MM.1S (cell line): ENCODE measurements around the gene FXYD3.

Source experiments
- DNase-seq: peaks from one replicate; pipeline ENCODE4 v3.0.0-alpha.2; 2015
- H2AFZ ChIP-seq: fragments of 300-600 bp; sonication (generic); 2 replicates; pipeline ENCODE4 v1.6.0; 2016; ENCODE audit warnings: antibody characterized with exemption, low read length
- H3F3A ChIP-seq: fragments of 300-600 bp; sonication (generic); 2 replicates; pipeline ENCODE4 v1.6.1; 2016; ENCODE audit warnings: mild to moderate bottlenecking, antibody characterized with exemption, low read length, moderate library complexity, mixed read lengths; ENCODE audit not compliant: insufficient read depth
- H3K27ac ChIP-seq: fragments of 300-600 bp; sonication (generic); 2 replicates; pipeline ENCODE4 v1.5.1; 2016; ENCODE audit warnings: mild to moderate bottlenecking, low read length
- H3K27me3 ChIP-seq: fragments of 300-600 bp; sonication (generic); replicated peaks from 2 replicates; pipeline ENCODE4 v1.6.0; 2016; ENCODE audit warnings: low read length; ENCODE audit not compliant: insufficient read depth
- H3K36me3 ChIP-seq: fragments of 300-600 bp; sonication (generic); replicated peaks from 2 replicates; pipeline ENCODE4 v1.6.1; 2016; ENCODE audit warnings: mild to moderate bottlenecking, low read length, mixed read lengths; ENCODE audit not compliant: insufficient read depth
- H3K4me1 ChIP-seq: fragments of 300-600 bp; sonication (generic); 2 replicates; pipeline ENCODE4 v1.6.1; 2016; ENCODE audit warnings: low read length, mixed read lengths
- H3K4me2 ChIP-seq: fragments of 300-600 bp; sonication (generic); 2 replicates; pipeline ENCODE4 v1.6.0; 2016; ENCODE audit warnings: low read depth, low read length
- H3K4me3 ChIP-seq: fragments of 300-600 bp; sonication (generic); 2 replicates; pipeline ENCODE4 v1.5.1; 2016; ENCODE audit warnings: low read length, mixed read lengths
- H3K79me2 ChIP-seq: fragments of 300-600 bp; sonication (generic); 2 replicates; pipeline ENCODE4 v1.6.1; 2016; ENCODE audit warnings: mixed run types, low read length, mixed read lengths
- H3K9ac ChIP-seq: fragments of 300-600 bp; sonication (generic); 2 replicates; pipeline ENCODE4 v1.6.1; 2016; ENCODE audit warnings: low read length, mixed read lengths
- H3K9me2 ChIP-seq: fragments of 300-600 bp; sonication (generic); replicated peaks from 2 replicates; pipeline ENCODE4 v1.6.1; 2016; ENCODE audit warnings: mild to moderate bottlenecking, low read length, mixed read lengths; ENCODE audit not compliant: insufficient read depth
- H3K9me3 ChIP-seq: fragments of 300-600 bp; sonication (generic); replicated peaks from 2 replicates; pipeline ENCODE4 v1.6.1; 2016; ENCODE audit warnings: mild to moderate bottlenecking, low read length, mixed read lengths; ENCODE audit not compliant: insufficient read depth
- H4K20me1 ChIP-seq: fragments of 300-600 bp; sonication (generic); 2 replicates; pipeline ENCODE4 v1.6.1; 2016; ENCODE audit warnings: mild to moderate bottlenecking, low read length, moderate library complexity, mixed read lengths; ENCODE audit not compliant: insufficient read depth
- CTCF ChIP-seq: fragments of 300-600 bp; sonication (generic); IDR thresholded peaks from 2 replicates; pipeline ENCODE4 v1.5.1; 2016; ENCODE audit warnings: antibody characterized with exemption, low read length, mixed read lengths
- EZH2 ChIP-seq: fragments of 300-600 bp; sonication (generic); optimal IDR thresholded peaks from 2 replicates; pipeline ENCODE3; 2017; ENCODE audit warnings: low read depth, mild to moderate bottlenecking, antibody characterized with exemption, low read length, mixed read lengths
- EZH2phosphoT487 ChIP-seq: fragments of 300-600 bp; sonication (generic); IDR thresholded peaks from 2 replicates; pipeline ENCODE4 v1.6.1; 2018; ENCODE audit warnings: antibody characterized with exemption, low read length

FXYD3 gene

DNA sequence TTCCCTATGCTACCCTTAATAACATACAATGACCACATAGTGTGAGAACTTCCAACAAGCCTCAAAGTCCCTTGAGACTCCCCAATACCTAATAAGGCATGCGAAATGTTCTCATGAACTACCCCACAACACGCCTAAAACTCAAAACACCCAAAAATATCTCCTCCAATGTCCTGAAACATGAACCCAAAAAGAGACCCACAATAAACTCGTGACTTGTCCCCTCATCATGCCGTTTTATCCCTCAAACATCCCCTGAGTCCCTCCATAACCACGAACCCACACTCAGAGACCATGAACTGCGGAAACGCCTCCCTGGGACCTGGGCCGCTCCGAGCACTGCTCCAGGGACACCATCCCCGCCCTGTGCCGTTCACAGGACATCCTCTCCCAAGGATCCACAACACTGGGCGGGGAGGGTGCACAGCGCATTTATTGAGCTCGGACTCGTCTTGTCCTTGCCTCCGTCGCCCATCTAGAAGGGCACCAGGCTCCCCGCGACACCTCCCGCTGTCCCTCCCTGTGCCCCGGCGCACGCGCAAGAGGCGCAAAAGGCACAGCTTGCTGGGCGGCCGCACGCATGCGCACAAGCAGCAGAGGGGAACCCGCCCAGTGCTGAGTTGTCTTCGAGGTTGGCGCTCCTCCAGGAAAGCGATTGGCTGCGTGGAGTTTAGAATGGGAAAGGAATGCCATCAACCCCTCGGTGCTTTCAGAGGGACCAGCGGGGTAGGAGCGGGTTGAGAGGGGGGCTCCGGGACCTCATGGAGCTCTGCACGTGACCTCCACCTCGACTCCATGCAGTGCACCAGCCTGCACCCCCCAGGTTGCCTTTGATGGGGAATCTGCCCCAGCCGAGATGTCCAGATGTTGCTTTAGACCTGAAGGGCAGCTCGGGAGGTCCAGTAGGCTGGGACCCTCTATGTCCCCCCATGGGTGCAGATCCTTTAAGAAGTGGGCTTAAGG lies 8.8 kb downstream of the FXYD3 start:
- Histone ChIP-seq H3K27me3 (peaks cover 56% of the 10 kb centered on the region), H3K9ac (peak overlapping the region; percentile 15; the same call in 1 of the 2 replicates), H2AFZ (peak overlapping the region; percentile 95), H3K4me1 (peaks cover 7% of the 10 kb centered on the region), H3K79me2 (no peaks in the 10 kb centered on the region), H4K20me1 (no peaks in the 10 kb centered on the region), H3F3A (no peaks in the 10 kb centered on the region), H3K36me3 (no peaks in the 10 kb centered on the region), H3K4me3 (peak overlapping the region; percentile 64), H3K9me2 (no peaks in the 10 kb centered on the region), H3K27ac (no peak overlapping the region), H3K4me2 (peak overlapping the region; percentile 82), H3K9me3 (no peaks in the 10 kb centered on the region)
- peak; percentile 90 for DNase-seq
- no peak for TF ChIP-seq EZH2phosphoT487
- no peak for TF ChIP-seq CTCF
- no peak for TF ChIP-seq EZH2

DNA sequence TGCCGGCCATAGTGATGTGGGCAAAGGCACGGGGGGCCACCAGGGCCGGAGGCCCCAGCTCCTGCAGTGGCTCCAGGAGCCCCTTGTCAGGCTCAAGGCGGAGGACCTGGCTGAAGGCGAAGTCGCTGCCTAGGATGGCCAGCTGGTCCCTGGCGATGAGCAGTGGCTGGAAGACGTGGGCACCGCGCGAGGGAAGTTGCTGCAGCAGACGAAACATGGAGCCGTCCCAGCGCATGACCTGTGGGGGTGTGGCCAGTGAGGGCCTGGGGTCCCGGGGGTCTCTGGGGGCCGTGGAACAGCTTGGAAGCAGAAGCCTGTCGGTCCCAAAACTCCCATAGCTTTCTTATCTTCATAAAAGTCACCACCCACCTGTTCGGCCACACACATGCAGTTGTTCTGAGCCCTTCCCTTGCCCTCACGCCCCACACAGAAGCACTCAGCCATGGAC lies 9.7 kb downstream of the FXYD3 start:
- H3K9me2 ChIP-seq: no peaks in the 10 kb centered on the region
- H3K27me3 ChIP-seq: peaks cover 56% of the 10 kb centered on the region
- no peaks in the 10 kb centered on the region for H3K36me3 ChIP-seq
- H3K4me1 ChIP-seq: peaks cover 7% of the 10 kb centered on the region
- no peak for DNase-seq
- H3K27ac ChIP-seq: no peak overlapping the region
- no peaks in the 10 kb centered on the region for H3F3A ChIP-seq
- no peak overlapping the region for H3K4me3 ChIP-seq
- H2AFZ ChIP-seq: no peak overlapping the region
- no peaks in the 10 kb centered on the region for H3K9me3 ChIP-seq
- TF ChIP-seq CTCF (no peak), EZH2 (no peak), EZH2phosphoT487 (no peak)
- no peaks in the 10 kb centered on the region for H3K79me2 ChIP-seq
- no peak overlapping the region for H3K4me2 ChIP-seq
- H4K20me1 ChIP-seq: no peaks in the 10 kb centered on the region
- H3K9ac ChIP-seq: no peak overlapping the region

DNA sequence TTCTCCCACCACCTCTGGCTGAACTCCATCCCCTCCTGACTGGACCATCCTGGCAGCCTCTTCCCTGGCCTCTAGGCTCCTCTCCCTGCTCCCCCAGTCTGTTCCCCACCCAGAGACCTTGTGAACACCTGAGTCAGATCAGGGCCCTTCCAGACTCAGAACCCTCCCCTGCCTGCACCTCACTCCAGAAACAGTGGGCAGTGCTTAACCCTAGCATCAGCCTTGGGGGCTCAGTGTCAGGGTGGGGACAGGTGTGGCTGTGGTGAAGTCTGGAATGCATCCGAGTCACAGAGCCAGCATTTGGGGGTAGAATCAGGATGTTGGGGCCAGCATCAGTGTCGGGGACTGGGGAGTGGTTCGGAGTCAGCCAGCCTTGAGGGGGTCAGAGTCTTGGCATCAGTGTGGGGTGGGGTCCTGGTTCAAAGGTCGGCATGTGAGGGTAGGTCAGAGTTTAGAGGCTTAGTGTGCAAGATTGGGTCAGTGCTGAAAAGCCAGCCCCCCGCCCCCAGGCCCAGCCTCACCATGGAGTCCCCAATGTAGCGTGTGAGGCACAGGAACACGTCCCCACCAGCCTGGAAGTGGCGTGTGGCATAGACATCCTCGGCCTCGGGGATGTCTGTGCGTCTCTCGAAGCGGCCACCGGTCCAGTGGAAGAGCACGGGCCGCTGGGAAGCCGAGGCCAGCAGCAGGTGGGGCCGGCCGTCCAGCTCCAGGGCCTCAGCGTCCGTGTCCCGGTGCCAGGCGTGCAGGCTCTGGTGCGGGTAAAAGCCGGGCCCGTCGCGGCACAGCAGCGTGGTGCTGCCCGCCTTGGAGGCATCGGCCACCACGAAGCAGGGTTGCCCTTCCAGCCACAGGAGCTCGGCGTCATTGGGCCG lies 10.4 kb downstream of the FXYD3 start:
- TF ChIP-seq EZH2 (no peak), EZH2phosphoT487 (no peak), CTCF (no peak)
- no peak overlapping the region for H3K27ac ChIP-seq
- no peaks in the 10 kb centered on the region for H4K20me1 ChIP-seq
- peaks cover 7% of the 10 kb centered on the region for H3K4me1 ChIP-seq
- H3K4me2 ChIP-seq: no peak overlapping the region
- no peaks in the 10 kb centered on the region for H3K9me2 ChIP-seq
- H3K79me2 ChIP-seq: no peaks in the 10 kb centered on the region
- H3K36me3 ChIP-seq: no peaks in the 10 kb centered on the region
- no peak overlapping the region for H3K9ac ChIP-seq
- H3F3A ChIP-seq: no peaks in the 10 kb centered on the region
- no peak overlapping the region for H3K4me3 ChIP-seq
- no peak overlapping the region for H2AFZ ChIP-seq
- H3K9me3 ChIP-seq: no peaks in the 10 kb centered on the region
- no peak for DNase-seq
- peaks cover 56% of the 10 kb centered on the region for H3K27me3 ChIP-seq
